Sigmoid colon (tissue), 7 donors: Measurements from ENCODE around the gene ADAMTS7. TPM values are rescaled to one million over a fixed set of nuclear protein-coding genes. Genes with fewer than 3 reads are reported as not detected.
A peak's percentile ranks its signal among the peaks of the same experiment; 100 is the strongest.
"Not testable (repeated sequence)": the region's sequence is repeated elsewhere in the genome, so short reads cannot be mapped to it uniquely, and the experiment has no call there.

Source experiments
- DNase-seq: peaks from one replicate; pipeline ENCODE4 v3.0.0-alpha.2; 2019
- H3K27ac ChIP-seq, 4 donors: fragments of 200-600 bp; sonication (generic); one replicate each; pipeline ENCODE4 v1.5.1; 2016 to 2019; ENCODE audit warnings: mild to moderate bottlenecking in 1 of 4
- H3K27me3 ChIP-seq, 3 donors: fragments of 200-600 bp; sonication (generic); one replicate each; pipeline ENCODE4 v1.5.1; 2019; ENCODE audit warnings: mild to moderate bottlenecking in 1 of 3
- H3K36me3 ChIP-seq, 4 donors: fragments of 200-600 bp; sonication (generic); one replicate each; pipeline ENCODE4 v1.5.1; 2016 to 2019
- H3K4me1 ChIP-seq, 4 donors: fragments of 200-600 bp; sonication (generic); one replicate each; pipeline ENCODE4 v1.5.1; 2017 to 2019
- H3K4me3 ChIP-seq, 4 donors: fragments of 200-600 bp; sonication (generic); one replicate each; pipeline ENCODE4 v1.5.1; 2017 to 2019; ENCODE audit warnings: mild to moderate bottlenecking in 2 of 4, moderate library complexity in 1 of 4
- H3K9me3 ChIP-seq, 4 donors: fragments of 200-600 bp in 3 of 4; sonication (generic) in 3 of 4; one replicate each; pipeline versions ENCODE4 v1.5.1 to v1.6.1; 2013 to 2019
- EP300 ChIP-seq, 4 donors: sonication (generic); formaldehyde crosslinking; IDR thresholded peaks; one replicate each; pipeline ENCODE4 v1.6.1; 2017; ENCODE audit warnings: antibody characterized with exemption in 4 of 4
- POLR2A ChIP-seq, 2 donors: fragments of 450-650 bp; IDR thresholded peaks; one replicate each; pipeline ENCODE4 v1.6.1; 2016; ENCODE audit warnings: antibody characterized with exemption in 2 of 2, mild to moderate bottlenecking in 2 of 2, moderate library complexity in 2 of 2
- POLR2AphosphoS5 ChIP-seq, 4 donors: sonication (generic); formaldehyde crosslinking; IDR thresholded peaks; one replicate each; pipeline ENCODE4 v1.6.1; 2017; ENCODE audit warnings: antibody characterized with exemption in 4 of 4
- WGBS, 2 donors: extraction: QIAGEN DNeasy Blood & Tissue Kit; methylation state at CpG; one replicate each; pipeline ENCODE4 v1.1.7; 2013; 5-methylcytosine and 5-hydroxymethylcytosine counted together
- intact Hi-C: fragments of 100-400 bp; cut with DNase I; formaldehyde crosslinking; loops from one replicate; pipeline ENCODE4 v1.15.1; 2023
- polyA plus RNA-seq, 3 donors: library from polyadenylated mRNA; stranded (reverse); fragments of 200-250 nt; gene quantifications; one replicate each; pipeline ENCODE4 v1.2.3, GENCODE V29; 2013
- total RNA-seq, 4 donors: library from RNA; depleted of rRNA; stranded (reverse); fragments of >200 nt; gene quantifications; one replicate each; pipeline ENCODE4 v1.1.0, GENCODE V29; 2016
- TF ChIP-seq, protein P1 (sequence below), 4 experiments: fragments of 450-650 bp in 3 of 4; fragments of 200-600 bp in 1 of 4; IDR thresholded peaks; one replicate each; pipeline ENCODE4 v1.5.1; 2016 to 2019; ENCODE audit warnings: antibody characterized with exemption in 4 of 4, mild to moderate bottlenecking in 3 of 4, moderate library complexity in 2 of 4
- donor health status: healthy with polysubstance abuse.
- donor health status: Bipolar disorder and iron deficiency.
- donor health status: healthy.

ADAMTS7 gene
- total and polyA plus RNA-seq, 7 donors, result 0.23 to 8.3 (median 1.8) TPM; not detected in 1

DNA sequence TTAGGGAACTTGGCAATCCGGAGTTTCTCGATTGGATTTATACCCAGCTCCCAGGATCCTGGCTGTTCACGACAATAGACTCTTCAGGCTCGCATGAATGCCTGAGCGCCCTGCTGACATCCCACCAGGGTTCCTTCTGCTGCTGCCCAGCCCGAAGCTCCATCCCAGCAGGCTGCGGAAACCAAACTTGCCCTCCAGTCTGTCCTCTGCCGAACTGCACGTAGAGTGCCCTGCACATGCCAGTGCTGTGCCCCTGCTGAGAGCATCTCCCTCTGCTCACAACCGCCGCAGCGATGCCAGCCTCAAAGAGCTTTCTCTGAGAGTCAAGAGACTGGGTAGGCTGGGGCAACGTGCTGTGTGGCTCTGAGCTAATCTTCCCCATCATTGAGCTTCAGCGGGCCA, 6.9 kb downstream of the ADAMTS7 start:
- WGBS, 2 donors, result 75 to 77% methylated on average over 14 of the region's 14 CpGs
- Histone ChIP-seq H3K27me3 (no peaks in the 10 kb centered on the region), H3K27ac (peak overlapping the region in 1 of 4 donors; percentile 5), H3K9me3 (no peaks in the 10 kb centered on the region), H3K36me3 (no peaks in the 10 kb centered on the region), H3K4me3 (no peak overlapping the region), H3K4me1 (no peaks in the 10 kb centered on the region)
- TF ChIP-seq, protein P1, sequence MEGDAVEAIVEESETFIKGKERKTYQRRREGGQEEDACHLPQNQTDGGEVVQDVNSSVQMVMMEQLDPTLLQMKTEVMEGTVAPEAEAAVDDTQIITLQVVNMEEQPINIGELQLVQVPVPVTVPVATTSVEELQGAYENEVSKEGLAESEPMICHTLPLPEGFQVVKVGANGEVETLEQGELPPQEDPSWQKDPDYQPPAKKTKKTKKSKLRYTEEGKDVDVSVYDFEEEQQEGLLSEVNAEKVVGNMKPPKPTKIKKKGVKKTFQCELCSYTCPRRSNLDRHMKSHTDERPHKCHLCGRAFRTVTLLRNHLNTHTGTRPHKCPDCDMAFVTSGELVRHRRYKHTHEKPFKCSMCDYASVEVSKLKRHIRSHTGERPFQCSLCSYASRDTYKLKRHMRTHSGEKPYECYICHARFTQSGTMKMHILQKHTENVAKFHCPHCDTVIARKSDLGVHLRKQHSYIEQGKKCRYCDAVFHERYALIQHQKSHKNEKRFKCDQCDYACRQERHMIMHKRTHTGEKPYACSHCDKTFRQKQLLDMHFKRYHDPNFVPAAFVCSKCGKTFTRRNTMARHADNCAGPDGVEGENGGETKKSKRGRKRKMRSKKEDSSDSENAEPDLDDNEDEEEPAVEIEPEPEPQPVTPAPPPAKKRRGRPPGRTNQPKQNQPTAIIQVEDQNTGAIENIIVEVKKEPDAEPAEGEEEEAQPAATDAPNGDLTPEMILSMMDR (IDR thresholded peaks at IDR 0.05), result no peak
- TF ChIP-seq POLR2A (IDR thresholded peaks at IDR 0.05) (no peak), POLR2AphosphoS5 (IDR thresholded peaks at IDR 0.05) (no peak), EP300 (IDR thresholded peaks at IDR 0.05) (no peak)
- DNase-seq, result no peak
- intact Hi-C loops, result no loop called here

- 91 to 95% methylated on average over 21 of the region's 21 CpGs for WGBS, 2 donors
- TF ChIP-seq EP300 (IDR thresholded peaks at IDR 0.05) (no peak), POLR2A (IDR thresholded peaks at IDR 0.05) (no peak), POLR2AphosphoS5 (IDR thresholded peaks at IDR 0.05) (no peak)
- TF ChIP-seq, protein P1 (IDR thresholded peaks at IDR 0.05), result no peak
- intact Hi-C loops, result no loop called here
- Histone ChIP-seq H3K4me1 (no peaks in the 10 kb centered on the region), H3K27me3 (no peaks in the 10 kb centered on the region), H3K9me3 (no peaks in the 10 kb centered on the region), H3K4me3 (no peak overlapping the region), H3K27ac (no peak overlapping the region), H3K36me3 (peaks cover 0 to under 1% (median 0%) of the 10 kb centered on the region in 4 donors)
- no peak for DNase-seq
Observed at GRCh38 chr15:78800806-78801205, 10.5 kb downstream of the ADAMTS7 start.

DNA sequence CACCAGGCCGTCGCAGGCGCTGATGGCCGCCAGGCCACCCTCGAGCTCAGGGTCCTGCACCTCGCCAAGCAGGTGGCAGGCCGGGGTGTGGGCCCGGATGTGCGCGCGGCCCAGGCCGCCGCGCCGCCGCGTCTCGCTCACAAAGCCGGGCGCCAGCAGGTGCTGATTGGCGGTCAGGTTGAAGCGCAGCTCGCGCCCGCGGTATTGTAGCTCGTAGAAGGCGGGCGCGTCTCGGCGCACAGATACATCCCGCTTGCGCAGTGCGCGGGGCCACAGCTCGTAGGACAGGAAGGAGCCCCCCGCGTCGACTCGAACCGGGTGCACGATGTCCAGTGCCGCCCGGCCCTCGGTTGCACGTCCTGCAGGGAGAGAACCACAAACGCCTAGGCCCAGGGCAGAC, 11.1 kb downstream of the ADAMTS7 start:
- no peak for DNase-seq
- Histone ChIP-seq H3K4me3 (no peak overlapping the region), H3K4me1 (no peaks in the 10 kb centered on the region), H3K27me3 (no peaks in the 10 kb centered on the region), H3K27ac (no peak overlapping the region), H3K36me3 (peaks cover 0 to 4% (median 0%) of the 10 kb centered on the region in 4 donors), H3K9me3 (no peaks in the 10 kb centered on the region)
- TF ChIP-seq POLR2A (IDR thresholded peaks at IDR 0.05) (no peak), EP300 (IDR thresholded peaks at IDR 0.05) (no peak), POLR2AphosphoS5 (IDR thresholded peaks at IDR 0.05) (no peak)
- TF ChIP-seq, protein P1 (IDR thresholded peaks at IDR 0.05), result no peak
- 82 to 93% methylated on average over 48 of the region's 48 CpGs for WGBS, 2 donors
- intact Hi-C loops, result no loop called here

DNA sequence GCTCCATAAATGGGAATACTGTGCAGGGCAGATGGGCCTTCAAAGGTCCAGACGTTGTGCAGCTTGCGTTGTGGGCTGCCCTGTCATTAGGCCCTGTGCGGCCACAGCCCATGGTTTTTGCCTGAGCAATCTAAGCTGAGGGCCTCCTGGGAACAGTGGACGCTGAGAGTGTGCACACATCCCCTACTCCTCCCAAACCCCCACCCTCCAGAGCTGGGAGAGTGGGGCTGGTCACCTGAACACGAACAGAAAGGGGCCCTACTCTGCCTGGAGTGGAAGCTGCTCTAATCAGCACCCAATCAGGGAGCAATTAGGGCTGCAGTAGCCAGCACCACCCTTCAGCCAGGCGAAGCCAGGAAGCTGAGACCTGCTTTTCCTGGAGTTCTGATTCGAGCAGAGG, 12.2 kb downstream of the ADAMTS7 start:
- H3K9me3 ChIP-seq, H3K4me1 ChIP-seq, H3K27me3 ChIP-seq, H3K36me3 ChIP-seq, DNase-seq, H3K27ac ChIP-seq, intact Hi-C loops, H3K4me3 ChIP-seq: not testable (repeated sequence)
- WGBS, 2 donors, result 41 to 68% methylated on average over 2 of the region's 7 CpGs

- H3K4me1 ChIP-seq, H3K27me3 ChIP-seq, H3K36me3 ChIP-seq, DNase-seq, intact Hi-C loops, H3K27ac ChIP-seq, H3K9me3 ChIP-seq, H3K4me3 ChIP-seq: not testable (repeated sequence)
- 59 to 73% methylated on average over 5 of the region's 5 CpGs for WGBS, 2 donors
Observed at GRCh38 chr15:78798355-78798754, 12.9 kb downstream of the ADAMTS7 start.

DNA sequence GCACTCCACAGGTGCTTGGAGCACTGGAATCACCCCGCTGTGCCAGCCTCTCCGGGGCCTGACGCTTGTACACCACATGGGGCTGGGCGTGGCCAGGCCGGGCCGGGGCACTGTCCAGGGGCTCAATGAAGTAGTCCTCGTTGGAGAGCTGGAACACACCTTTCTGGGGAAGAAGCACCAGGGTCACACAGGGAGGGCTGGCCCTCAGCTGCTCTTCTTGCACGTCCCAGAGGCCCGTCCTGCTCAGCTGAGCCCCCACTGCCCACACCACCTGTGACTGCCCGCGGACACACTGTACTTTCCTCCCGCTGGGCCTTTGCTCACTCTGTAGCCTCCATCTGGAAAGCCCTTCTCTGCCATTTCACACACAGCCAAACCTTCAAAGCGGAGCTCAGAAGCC, 13.3 kb downstream of the ADAMTS7 start:
- Histone ChIP-seq H3K27me3 (no peaks in the 10 kb centered on the region), H3K4me1 (no peaks in the 10 kb centered on the region), H3K36me3 (peaks cover 0 to 4% (median 0%) of the 10 kb centered on the region in 4 donors), H3K27ac (no peak overlapping the region), H3K4me3 (no peak overlapping the region), H3K9me3 (no peaks in the 10 kb centered on the region)
- TF ChIP-seq, protein P1 (IDR thresholded peaks at IDR 0.05), result no peak
- TF ChIP-seq POLR2AphosphoS5 (IDR thresholded peaks at IDR 0.05) (no peak), EP300 (IDR thresholded peaks at IDR 0.05) (no peak), POLR2A (IDR thresholded peaks at IDR 0.05) (no peak)
- 62 to 83% methylated on average over 13 of the region's 13 CpGs for WGBS, 2 donors
- intact Hi-C loops, result no loop called here
- DNase-seq, result no peak
